Subcutaneous adipose tissue (tissue), 4 donors: Measurements from ENCODE around the gene ANKFN1. TPM values are rescaled to one million over a fixed set of nuclear protein-coding genes. Genes with fewer than 3 reads are reported as not detected.

Experiments used
- total RNA-seq, 4 donors: library from RNA; depleted of rRNA; stranded (reverse); fragments of >200 nt; gene quantifications; one replicate each; pipeline ENCODE4 v1.1.0, GENCODE V29; 2016
- TF ChIP-seq, protein P1 (sequence below): fragments of 450-650 bp; IDR thresholded peaks from one replicate; pipeline ENCODE4 v1.5.1; 2016; ENCODE audit warnings: low read depth, mild to moderate bottlenecking, control low read depth, antibody characterized with exemption, moderate library complexity

The ANKFN1 gene
- total RNA-seq, 4 donors from 2014 or later: 2.9 to 15.5 (median 5.3) TPM; not detected in 1

DNA sequence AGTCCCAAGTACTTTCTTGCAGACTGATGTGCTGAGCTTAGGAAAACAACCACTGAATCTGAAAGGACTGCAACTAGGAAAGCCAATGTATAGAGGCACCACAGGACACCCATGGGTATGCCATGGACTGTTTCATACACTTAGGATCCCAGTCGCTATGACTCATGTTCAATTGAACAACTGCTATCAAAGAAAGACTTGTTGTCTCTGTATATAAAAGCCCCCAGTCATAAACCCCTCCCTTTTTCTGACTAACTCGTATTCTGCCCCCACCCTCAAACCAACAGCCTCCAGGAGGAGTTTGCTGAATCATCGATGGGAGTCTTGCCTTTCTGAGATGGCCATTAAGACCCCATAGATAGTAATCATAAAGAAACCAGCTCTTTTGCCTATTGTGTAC, 205.4 kb downstream of the ANKFN1 start:
- TF ChIP-seq, protein P1, sequence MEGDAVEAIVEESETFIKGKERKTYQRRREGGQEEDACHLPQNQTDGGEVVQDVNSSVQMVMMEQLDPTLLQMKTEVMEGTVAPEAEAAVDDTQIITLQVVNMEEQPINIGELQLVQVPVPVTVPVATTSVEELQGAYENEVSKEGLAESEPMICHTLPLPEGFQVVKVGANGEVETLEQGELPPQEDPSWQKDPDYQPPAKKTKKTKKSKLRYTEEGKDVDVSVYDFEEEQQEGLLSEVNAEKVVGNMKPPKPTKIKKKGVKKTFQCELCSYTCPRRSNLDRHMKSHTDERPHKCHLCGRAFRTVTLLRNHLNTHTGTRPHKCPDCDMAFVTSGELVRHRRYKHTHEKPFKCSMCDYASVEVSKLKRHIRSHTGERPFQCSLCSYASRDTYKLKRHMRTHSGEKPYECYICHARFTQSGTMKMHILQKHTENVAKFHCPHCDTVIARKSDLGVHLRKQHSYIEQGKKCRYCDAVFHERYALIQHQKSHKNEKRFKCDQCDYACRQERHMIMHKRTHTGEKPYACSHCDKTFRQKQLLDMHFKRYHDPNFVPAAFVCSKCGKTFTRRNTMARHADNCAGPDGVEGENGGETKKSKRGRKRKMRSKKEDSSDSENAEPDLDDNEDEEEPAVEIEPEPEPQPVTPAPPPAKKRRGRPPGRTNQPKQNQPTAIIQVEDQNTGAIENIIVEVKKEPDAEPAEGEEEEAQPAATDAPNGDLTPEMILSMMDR: no peak

DNA sequence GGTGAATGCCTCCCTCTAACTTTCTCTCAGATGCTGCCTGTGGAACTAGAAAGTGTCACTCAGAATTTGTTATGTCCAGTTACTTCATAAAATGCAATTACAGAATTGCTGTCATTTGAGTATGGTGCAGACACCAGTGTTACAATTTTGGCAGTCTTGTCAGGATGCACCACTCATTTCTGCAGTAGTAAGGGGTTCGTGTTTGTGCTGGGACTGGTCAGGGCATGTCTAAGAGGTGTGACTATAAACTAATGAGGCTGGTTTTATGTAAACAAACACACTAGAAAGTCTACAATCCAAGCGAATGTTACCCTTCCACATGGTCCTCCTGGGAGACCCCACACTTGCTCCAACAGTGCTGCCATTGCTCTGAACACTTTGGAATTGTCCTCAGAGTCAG, 206.2 kb downstream of the ANKFN1 start:
- TF ChIP-seq, protein P1: no peak

DNA sequence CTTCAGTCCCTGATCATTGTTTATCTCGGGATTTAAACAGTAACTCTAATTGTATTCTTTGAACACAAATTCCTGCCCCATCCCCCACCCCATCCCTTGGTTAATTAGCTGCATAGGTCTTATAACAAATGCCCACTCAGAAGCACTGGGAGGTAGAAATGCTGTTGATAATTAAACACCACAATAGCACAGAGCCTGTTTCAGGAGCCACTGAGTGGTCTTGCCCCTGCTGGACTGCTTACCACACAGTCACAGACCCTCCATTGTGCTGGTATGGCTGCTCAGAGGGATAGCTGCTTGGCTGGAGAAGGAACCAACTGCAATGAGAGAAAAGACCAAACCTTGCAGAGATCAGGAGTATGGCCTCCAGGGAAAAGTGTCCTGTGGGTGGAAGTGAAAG, 214.1 kb downstream of the ANKFN1 start:
- TF ChIP-seq, protein P1: no peak

DNA sequence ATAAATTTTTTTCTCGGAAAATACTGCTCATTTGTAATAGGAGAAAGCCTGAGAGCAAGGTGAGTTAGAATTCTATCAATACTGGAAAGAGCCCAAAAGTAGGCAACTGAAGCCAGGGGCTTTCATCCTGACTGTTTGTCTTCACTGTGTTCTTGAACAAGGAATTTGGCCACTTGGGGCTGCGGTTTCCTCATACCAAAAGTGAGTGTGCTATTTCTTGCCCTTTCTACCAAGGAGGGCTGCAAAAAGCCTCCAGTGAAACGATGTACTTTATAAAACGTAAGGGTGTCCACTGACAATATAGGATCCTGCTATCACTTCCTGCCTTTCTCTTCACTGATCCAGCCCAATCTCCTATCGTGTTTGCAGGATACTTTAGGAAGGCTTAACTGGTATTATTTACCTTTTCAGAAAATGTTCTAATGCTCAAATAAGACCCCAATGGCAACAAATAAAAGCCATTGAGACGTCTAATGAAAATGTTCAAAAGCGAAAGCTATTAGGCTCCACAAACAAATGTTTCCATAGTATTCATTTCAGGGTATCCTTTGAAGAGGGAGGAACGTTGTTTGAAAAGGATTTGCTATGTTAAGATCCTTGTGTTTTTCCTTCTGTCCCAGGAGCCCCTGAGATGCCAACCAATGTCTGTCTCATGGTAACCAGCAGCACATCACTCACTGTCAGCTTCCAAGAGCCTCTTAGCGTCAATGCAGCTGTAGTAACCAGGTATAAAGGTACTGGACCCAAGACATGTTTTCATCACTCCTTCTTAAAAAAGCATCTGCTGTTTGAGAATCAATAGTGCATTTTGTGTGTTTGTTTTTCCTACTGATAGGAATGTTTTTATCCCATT, 220.9 kb downstream of the ANKFN1 start:
- TF ChIP-seq, protein P1: no peak

DNA sequence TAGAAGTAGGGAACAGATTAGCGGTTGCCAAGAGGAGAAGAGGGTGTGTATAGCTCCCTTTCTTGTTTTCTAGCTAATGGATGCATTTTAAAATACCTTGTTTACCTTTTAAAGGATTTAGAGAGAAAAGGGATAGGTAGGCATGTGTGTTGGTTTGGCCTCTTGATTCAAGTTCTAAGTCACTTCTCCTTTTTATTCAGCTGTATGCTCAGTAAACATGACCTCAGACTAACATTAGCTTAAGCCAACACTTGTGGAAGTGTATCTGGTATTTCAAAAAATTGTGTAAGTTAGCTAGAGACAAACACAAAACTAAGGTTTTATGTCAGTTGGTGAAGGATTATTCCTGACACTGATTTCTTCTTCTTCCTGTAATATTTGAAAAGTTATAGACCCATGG, 236.1 kb downstream of the ANKFN1 start:
- TF ChIP-seq, protein P1: no peak

DNA sequence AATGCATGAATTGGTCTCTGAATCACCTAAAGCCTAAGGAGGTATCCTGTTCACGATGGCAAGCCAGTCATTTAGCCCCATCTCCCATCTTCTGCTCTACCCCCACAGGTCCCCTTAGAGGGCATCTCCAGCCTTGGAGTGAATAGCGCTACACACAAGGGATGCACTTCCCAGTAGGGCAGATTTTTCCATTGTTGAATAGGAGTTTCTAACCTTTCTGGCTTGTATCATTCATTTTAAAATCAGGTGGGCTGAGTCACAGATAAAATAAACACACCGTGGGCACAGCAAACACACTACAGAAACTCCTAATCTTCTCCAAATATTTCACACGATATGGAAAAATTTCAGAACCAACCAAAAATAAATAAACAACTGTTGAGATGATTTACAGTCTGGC, 239.0 kb downstream of the ANKFN1 start:
- TF ChIP-seq, protein P1: no peak

DNA sequence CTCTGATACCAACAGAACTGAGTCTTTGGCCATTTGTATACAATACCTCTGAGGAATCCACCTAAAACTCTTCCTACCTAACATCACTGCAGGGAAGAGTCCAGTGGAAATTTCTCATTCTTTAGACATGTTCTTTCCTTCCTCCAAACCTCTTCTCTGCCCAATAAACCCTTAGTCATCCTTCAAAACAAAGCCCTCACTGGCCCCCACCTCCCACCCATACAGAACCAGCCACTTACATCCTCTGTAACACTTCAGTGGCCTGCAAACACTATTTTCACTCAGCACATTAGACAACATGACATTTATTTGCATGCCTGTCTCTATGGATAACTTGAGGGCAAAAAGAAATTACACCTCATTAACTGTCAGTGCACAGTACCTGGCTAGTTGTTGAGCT, 239.9 kb downstream of the ANKFN1 start:
- TF ChIP-seq, protein P1: no peak
